ENCODE results near the gene ZACN.

- TF ChIP-seq CTCF (IDR thresholded peaks at IDR 0.05; ENCODE audit: extremely low read depth in 1 of 2, insufficient read depth in 1 of 2, low read depth in 1 of 2, low read length in 2 of 2) = no peak
- TF ChIP-seq EZH2 (IDR thresholded peaks at IDR 0.05; ENCODE audit: borderline replicate concordance, low read depth, low read length, severe bottlenecking) = no peak
Measured at GRCh38 chr17:76122431-76123190, 43.6 kb downstream of the ZACN start.

Data from endothelial cell of umbilical vein (primary cell).